D721Med (cell line): Measurements from ENCODE around the gene SLC25A12.

Experiments used
- DNase-seq: peaks from one replicate; pipeline ENCODE4 v3.0.0; 2011; ENCODE audit warnings: low spot score; ENCODE audit not compliant: insufficient read length
- FAIRE-seq: peaks from 2 replicates; lab custom pipeline; 2011; peaks lifted over from hg19 to GRCh38; lab: Jason Lieb, UNC
- CTCF ChIP-seq: IDR thresholded peaks from 2 replicates; pipeline ENCODE4 v1.5.1; 2012; ENCODE audit warnings: mild to moderate bottlenecking, control low read depth; ENCODE audit not compliant: insufficient read depth; ENCODE audit errors: missing control alignments

The SLC25A12 gene

GRCh38 chr2:171874517-171874916 lies 19.5 kb downstream of the SLC25A12 start:
- TF ChIP-seq CTCF: no peak

GRCh38 chr2:171864357-171864985 lies 29.6 kb downstream of the SLC25A12 start:
- no peak for TF ChIP-seq CTCF
- DNase-seq (no peak), FAIRE-seq (no peak)

More at GRCh38 chr2:171874517-171874916, 19.5 kb downstream of the SLC25A12 start:
- DNase-seq: no peak
- no peak for FAIRE-seq

GRCh38 chr2:171862501-171862900 lies 31.5 kb downstream of the SLC25A12 start:
- TF ChIP-seq CTCF: no peak
- FAIRE-seq: no peak
- DNase-seq: no peak

- TF ChIP-seq CTCF: no peak
- no peak for FAIRE-seq
- DNase-seq: no peak
These were observed 35.6 kb downstream of the SLC25A12 start for GRCh38 chr2:171858397-171858958.

GRCh38 chr2:171855401-171855800 lies 38.6 kb downstream of the SLC25A12 start:
- no peak for DNase-seq
- FAIRE-seq: peak; percentile 66

GRCh38 chr2:171852366-171852888 lies 41.6 kb downstream of the SLC25A12 start:
- TF ChIP-seq CTCF: no peak
- DNase-seq (no peak), FAIRE-seq (peak; percentile 11)

More at GRCh38 chr2:171855401-171855800, 38.6 kb downstream of the SLC25A12 start:
- TF ChIP-seq CTCF: no peak

- FAIRE-seq (no peak), DNase-seq (no peak)
- TF ChIP-seq CTCF: no peak
These were observed 46.4 kb downstream of the SLC25A12 start for GRCh38 chr2:171847627-171848026.
